Stomach (tissue), 4 donors: ENCODE results near the gene SMYD3.

ENCODE experiments used
- EP300 ChIP-seq: sonication (generic); formaldehyde crosslinking; IDR thresholded peaks from one replicate; pipeline ENCODE4 v1.6.1; 2017; ENCODE audit warnings: antibody characterized with exemption
- POLR2A ChIP-seq, 4 donors: fragments of 450-650 bp; IDR thresholded peaks; one replicate each; pipeline ENCODE4 v1.6.1; 2016; ENCODE audit warnings: antibody characterized with exemption in 4 of 4, control low read depth in 2 of 4, mild to moderate bottlenecking in 1 of 4, moderate library complexity in 1 of 4
- POLR2AphosphoS5 ChIP-seq, 3 donors: sonication (generic); formaldehyde crosslinking; IDR thresholded peaks; one replicate each; pipeline ENCODE4 v1.6.1; 2016; ENCODE audit warnings: antibody characterized with exemption in 3 of 3
- TF ChIP-seq, protein P1 (sequence below), 7 experiments: fragments of 450-650 bp in 4 of 7; fragments of 200-600 bp in 3 of 7; sonication (generic) in 3 of 7; IDR thresholded peaks; one replicate each; pipeline ENCODE4 v1.5.1; 2016 to 2019; ENCODE audit warnings: antibody characterized with exemption in 7 of 7, control low read depth in 2 of 7, mild to moderate bottlenecking in 1 of 7

DNA sequence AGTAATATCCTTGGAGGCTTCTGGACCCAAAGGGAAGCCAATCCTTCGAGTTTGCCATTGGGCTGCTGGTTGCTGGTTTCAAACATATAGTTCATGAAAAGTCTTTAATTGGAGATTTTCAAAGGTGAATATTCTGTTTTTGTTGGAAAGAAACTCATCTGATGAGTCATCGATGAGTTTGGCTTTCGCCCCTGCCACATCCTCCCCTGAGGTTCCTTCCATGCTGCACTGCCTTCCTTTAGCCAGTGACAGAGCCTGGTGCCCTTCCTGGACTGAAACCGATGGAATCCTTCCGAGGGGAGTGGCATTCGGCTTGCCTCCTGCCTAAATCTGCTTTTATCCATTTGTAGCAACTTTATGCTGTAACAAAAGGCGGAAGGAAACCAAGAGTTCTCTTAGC, 802.3 kb downstream of the SMYD3 start:
- TF ChIP-seq POLR2A (IDR thresholded peaks at IDR 0.05): no peak
- no peak for TF ChIP-seq POLR2AphosphoS5 (IDR thresholded peaks at IDR 0.05)
- TF ChIP-seq, protein P1, sequence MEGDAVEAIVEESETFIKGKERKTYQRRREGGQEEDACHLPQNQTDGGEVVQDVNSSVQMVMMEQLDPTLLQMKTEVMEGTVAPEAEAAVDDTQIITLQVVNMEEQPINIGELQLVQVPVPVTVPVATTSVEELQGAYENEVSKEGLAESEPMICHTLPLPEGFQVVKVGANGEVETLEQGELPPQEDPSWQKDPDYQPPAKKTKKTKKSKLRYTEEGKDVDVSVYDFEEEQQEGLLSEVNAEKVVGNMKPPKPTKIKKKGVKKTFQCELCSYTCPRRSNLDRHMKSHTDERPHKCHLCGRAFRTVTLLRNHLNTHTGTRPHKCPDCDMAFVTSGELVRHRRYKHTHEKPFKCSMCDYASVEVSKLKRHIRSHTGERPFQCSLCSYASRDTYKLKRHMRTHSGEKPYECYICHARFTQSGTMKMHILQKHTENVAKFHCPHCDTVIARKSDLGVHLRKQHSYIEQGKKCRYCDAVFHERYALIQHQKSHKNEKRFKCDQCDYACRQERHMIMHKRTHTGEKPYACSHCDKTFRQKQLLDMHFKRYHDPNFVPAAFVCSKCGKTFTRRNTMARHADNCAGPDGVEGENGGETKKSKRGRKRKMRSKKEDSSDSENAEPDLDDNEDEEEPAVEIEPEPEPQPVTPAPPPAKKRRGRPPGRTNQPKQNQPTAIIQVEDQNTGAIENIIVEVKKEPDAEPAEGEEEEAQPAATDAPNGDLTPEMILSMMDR (IDR thresholded peaks at IDR 0.05): no peak
- no peak for TF ChIP-seq EP300
